Measurements from ENCODE around the gene SPIB.

DNA sequence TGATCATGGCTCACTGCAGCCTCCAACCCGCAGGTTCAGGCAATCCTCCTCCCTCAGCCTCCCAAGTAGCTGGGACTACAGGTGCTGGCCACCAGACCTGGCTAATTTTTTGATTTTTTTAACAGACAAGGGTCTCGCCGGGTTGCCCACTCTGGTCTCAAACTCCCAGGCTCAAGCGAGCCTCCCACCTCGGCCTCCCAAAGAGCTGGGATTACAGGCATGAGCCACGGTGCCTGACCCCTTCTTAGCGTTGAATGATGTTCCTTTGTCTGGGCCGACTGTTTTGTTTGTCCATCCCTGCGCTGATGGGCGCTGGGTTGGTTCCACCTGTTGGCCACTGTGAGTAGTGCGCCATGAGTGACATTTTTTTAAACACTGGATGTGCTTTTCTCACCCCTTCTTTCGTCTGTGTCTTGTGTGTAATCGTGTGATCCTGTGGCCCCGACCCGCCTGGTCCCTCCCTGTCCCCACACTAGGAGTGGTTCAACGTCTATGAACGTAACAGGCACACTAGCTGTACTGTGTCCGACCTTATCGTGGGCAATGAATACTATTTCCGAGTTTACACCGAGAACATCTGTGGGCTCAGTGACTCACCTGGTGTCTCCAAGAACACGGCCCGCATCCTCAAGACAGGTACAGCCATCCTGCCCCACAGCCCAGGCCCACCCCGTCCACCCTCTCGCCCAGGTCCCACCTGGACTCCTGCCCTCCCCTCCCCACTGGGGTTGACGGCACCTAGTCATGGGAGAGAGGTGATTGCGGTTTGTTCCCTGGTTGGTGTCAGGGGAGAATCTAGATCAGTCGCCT, 42.5 kb downstream of the SPIB start:
- TF ChIP-seq, protein P1, sequence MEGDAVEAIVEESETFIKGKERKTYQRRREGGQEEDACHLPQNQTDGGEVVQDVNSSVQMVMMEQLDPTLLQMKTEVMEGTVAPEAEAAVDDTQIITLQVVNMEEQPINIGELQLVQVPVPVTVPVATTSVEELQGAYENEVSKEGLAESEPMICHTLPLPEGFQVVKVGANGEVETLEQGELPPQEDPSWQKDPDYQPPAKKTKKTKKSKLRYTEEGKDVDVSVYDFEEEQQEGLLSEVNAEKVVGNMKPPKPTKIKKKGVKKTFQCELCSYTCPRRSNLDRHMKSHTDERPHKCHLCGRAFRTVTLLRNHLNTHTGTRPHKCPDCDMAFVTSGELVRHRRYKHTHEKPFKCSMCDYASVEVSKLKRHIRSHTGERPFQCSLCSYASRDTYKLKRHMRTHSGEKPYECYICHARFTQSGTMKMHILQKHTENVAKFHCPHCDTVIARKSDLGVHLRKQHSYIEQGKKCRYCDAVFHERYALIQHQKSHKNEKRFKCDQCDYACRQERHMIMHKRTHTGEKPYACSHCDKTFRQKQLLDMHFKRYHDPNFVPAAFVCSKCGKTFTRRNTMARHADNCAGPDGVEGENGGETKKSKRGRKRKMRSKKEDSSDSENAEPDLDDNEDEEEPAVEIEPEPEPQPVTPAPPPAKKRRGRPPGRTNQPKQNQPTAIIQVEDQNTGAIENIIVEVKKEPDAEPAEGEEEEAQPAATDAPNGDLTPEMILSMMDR (IDR thresholded peaks at IDR 0.05), result no peak
- TF ChIP-seq POLR2A (IDR thresholded peaks at IDR 0.05), result no peak
